ENCODE results near the gene UQCRH. TPM values are rescaled to one million over a fixed set of nuclear protein-coding genes. Genes with fewer than 3 reads are reported as not detected.

Gene UQCRH
- total and polyA plus RNA-seq, 2 of the 8 experiments (the other 6 are each of a cell fraction or from before 2014, with no cell fraction given): 626 to 1,112 TPM

DNA sequence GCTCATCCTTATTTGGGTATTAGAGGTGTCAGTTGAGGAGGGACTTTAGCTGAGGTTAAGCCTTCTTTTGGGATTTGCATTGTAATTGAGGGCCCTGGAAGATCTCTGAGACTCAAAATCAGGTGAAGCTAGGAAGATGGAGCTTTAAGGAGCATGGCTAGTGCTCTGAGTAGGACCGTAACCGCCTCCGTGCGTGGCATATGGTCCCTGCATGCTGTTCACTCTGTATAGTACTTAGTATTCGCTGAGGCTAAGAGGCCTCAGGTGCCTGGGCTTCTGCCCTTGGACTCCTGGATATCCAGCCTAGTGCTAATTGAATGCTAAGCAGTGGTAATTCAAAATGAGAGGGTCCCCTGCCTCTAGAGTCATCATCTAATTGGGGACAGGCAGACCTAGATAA, 59.6 kb downstream of the UQCRH start (continued):
- TF ChIP-seq POU5F1 (IDR thresholded peaks at IDR 0.05; ENCODE audit: low read depth, low read length): no peak
- no peak for TF ChIP-seq EZH2 (IDR thresholded peaks at IDR 0.05; ENCODE audit: low read depth, low read length, severe bottlenecking)
- TF ChIP-seq GTF2F1 (IDR thresholded peaks at IDR 0.05; ENCODE audit: borderline replicate concordance, low read depth, low read length): no peak
- TF ChIP-seq NANOG (IDR thresholded peaks at IDR 0.05; ENCODE audit: insufficient read depth, low read depth, low read length, poor library complexity, severe bottlenecking): no peak
- no peak for TF ChIP-seq SP1 (IDR thresholded peaks at IDR 0.05; ENCODE audit: low read depth, low read length)
- TF ChIP-seq POLR2AphosphoS5 (IDR thresholded peaks at IDR 0.05; ENCODE audit: low read depth, low read length): no peak
- TF ChIP-seq TEAD4 (IDR thresholded peaks at IDR 0.05; ENCODE audit: low read depth, low read length): no peak
